ENCODE measurements around the gene CAPZB. TPM values are rescaled to one million over a fixed set of nuclear protein-coding genes. Genes with fewer than 3 reads are reported as not detected.

Gene CAPZB
- total RNA-seq, 1 experiment from 2014 or later: 198 TPM

- Mint-ChIP-seq H3K27ac (ENCODE audit: unreplicated experiment) (no peak overlapping the region), H3K36me3 (ENCODE audit: insufficient read depth, unreplicated experiment) (peaks cover 2% of the 10 kb centered on the region), H3K4me1 (ENCODE audit: low read depth, unreplicated experiment) (peaks cover 50% of the 10 kb centered on the region), H3K9me3 (ENCODE audit: low read depth, unreplicated experiment) (no peaks in the 10 kb centered on the region), H3K4me3 (ENCODE audit: low read depth, unreplicated experiment) (no peak overlapping the region), H3K27me3 (ENCODE audit: unreplicated experiment) (no peaks in the 10 kb centered on the region)
- no TSS peak for BruUV-seq (replicated peaks)
- no peak for TF ChIP-seq CTCF (IDR thresholded peaks at IDR 0.05; ENCODE audit: unreplicated experiment)
- no peak for DNase-seq
- CTCF ChIA-PET: interaction anchor here (0.5 kb wide), 1 partner anchor 235 kb away, joined by 4 read pairs; no protein-coding TSS in a partner anchor
- intact Hi-C loops (cut with micrococcal nuclease; ENCODE audit: unreplicated experiment): no loop called here
Observed at GRCh38 chr1:19435181-19435580, 50.2 kb downstream of the CAPZB start.

- Mint-ChIP-seq H3K27ac (ENCODE audit: unreplicated experiment) (no peak overlapping the region), H3K4me3 (ENCODE audit: low read depth, unreplicated experiment) (peak overlapping the region; percentile 20), H3K9me3 (ENCODE audit: low read depth, unreplicated experiment) (no peaks in the 10 kb centered on the region), H3K4me1 (ENCODE audit: low read depth, unreplicated experiment) (peaks cover 53% of the 10 kb centered on the region), H3K27me3 (ENCODE audit: unreplicated experiment) (no peaks in the 10 kb centered on the region), H3K36me3 (ENCODE audit: insufficient read depth, unreplicated experiment) (peaks cover 6% of the 10 kb centered on the region)
- no peak for TF ChIP-seq CTCF (IDR thresholded peaks at IDR 0.05; ENCODE audit: unreplicated experiment)
- BruUV-seq (replicated peaks): no TSS peak
- intact Hi-C loops (cut with micrococcal nuclease; ENCODE audit: unreplicated experiment): no loop called here
- no peak for DNase-seq
- CTCF ChIA-PET: no interaction called here
Observed at GRCh38 chr1:19433719-19433998, 51.7 kb downstream of the CAPZB start.

DNA sequence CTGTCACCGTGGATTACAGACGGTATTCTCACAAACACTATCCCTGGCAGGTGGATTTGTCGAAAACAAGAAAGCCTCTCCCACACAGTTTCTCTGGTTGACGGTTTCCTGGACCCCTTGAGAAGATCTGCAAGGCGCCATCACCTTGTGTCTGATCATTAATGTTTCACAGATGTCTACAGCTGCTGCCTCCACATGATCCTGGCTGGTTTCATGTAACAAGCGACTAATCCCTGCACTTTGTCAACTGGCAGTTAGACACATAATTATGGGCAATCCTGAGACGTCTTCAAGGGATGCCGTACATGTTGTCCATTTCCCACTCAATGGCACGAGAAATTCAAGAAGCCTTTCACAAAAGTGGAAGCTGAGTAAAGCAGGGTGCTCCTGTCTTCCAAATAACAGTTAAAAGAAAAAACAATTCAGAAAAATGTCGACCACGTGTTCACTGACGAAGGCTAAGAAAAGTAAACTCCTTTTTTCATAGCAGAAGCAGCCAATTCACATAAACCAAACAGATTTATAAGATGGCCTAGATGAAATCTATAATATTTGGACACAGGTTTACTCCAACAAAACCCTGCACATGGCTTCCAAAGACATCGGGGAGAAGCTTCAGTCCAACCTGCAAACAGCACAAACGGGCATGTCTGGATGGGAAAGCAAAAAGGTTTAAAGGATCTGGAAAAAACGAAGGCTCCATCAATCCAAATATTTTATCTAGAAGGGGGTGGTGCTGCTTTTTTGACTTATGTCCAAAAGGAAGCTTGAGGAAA lies 52.2 kb downstream of the CAPZB start:
- DNase-seq: no peak
- Mint-ChIP-seq H3K27ac (ENCODE audit: unreplicated experiment) (no peak overlapping the region), H3K4me1 (ENCODE audit: low read depth, unreplicated experiment) (peaks cover 53% of the 10 kb centered on the region), H3K27me3 (ENCODE audit: unreplicated experiment) (no peaks in the 10 kb centered on the region), H3K4me3 (ENCODE audit: low read depth, unreplicated experiment) (peak overlapping the region; percentile 20), H3K9me3 (ENCODE audit: low read depth, unreplicated experiment) (no peaks in the 10 kb centered on the region), H3K36me3 (ENCODE audit: insufficient read depth, unreplicated experiment) (peaks cover 6% of the 10 kb centered on the region)
- CTCF ChIA-PET: interaction anchor here (0.5 kb wide), 1 partner anchor 276 kb away, joined by 3 read pairs; no protein-coding TSS in a partner anchor
- BruUV-seq (replicated peaks): no TSS peak
- TF ChIP-seq CTCF (IDR thresholded peaks at IDR 0.05; ENCODE audit: unreplicated experiment): no peak
- intact Hi-C loops (cut with micrococcal nuclease; ENCODE audit: unreplicated experiment): no loop called here

DNA sequence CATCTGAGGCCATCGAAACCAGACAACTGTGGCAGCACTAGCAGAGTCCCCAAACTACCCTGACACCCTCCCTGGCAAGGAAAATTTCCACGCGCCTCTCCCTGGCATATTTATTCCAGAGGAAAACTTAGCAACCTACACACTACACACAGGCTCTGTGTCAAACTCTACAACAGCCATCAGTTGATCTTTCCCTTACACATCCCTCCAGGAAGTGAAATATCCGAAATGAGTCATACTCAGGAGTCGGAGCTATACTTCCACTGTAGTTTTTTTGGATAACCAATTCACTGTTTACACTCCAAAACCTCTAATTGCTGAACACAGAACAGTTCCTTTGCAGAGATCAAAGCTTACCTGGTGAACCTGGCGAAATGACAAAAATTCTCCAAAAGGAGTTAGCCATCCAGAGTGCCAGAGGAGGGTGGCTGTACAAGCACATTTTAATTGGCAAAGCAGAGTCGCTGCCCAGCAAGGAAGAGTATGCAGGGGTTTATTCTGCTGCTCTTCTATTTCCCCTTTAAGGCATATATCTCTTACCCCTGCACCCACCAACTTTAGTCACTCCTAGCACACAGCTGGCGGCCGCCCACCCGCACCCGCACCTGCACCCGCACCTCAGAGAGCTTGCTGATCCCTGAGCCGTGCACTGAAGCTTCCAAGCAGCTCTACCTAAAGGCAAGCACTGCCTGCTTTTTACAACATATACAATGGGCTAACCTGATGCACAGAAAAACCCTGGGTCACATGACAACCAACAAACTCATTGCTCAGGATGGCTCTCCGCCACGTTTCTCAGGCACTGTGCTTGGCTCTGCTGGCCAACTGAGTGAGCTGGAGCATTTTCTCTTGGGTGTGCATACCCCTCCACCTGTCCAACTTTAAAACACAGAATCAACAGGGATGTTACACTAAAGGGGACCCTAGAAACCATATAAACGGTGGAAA lies 54.9 kb downstream of the CAPZB start:
- Mint-ChIP-seq H3K36me3 (ENCODE audit: insufficient read depth, unreplicated experiment) (peaks cover 11% of the 10 kb centered on the region), H3K9me3 (ENCODE audit: low read depth, unreplicated experiment) (no peaks in the 10 kb centered on the region), H3K4me3 (ENCODE audit: low read depth, unreplicated experiment) (peak overlapping the region; percentile 26), H3K27ac (ENCODE audit: unreplicated experiment) (peak overlapping the region; percentile 87), H3K27me3 (ENCODE audit: unreplicated experiment) (no peaks in the 10 kb centered on the region), H3K4me1 (ENCODE audit: low read depth, unreplicated experiment) (peaks cover 50% of the 10 kb centered on the region)
- intact Hi-C loops (cut with micrococcal nuclease; ENCODE audit: unreplicated experiment): no loop called here
- no peak for DNase-seq
- CTCF ChIA-PET: interaction anchor here (1.4 kb wide), 1 partner anchor 10 kb away, joined by 4 read pairs; no protein-coding TSS in a partner anchor
- TF ChIP-seq CTCF (IDR thresholded peaks at IDR 0.05; ENCODE audit: unreplicated experiment): no peak
- BruUV-seq (replicated peaks): no TSS peak
